H9 (cell line): ENCODE data around the gene TSPO2. TPM values are rescaled to one million over a fixed set of nuclear protein-coding genes. Genes with fewer than 3 reads are reported as not detected.
A peak's percentile ranks its signal among the peaks of the same experiment; 100 is the strongest.

Experiments used
- DNase-seq: peaks from one replicate; pipeline ENCODE4 v3.0.0-alpha.2; 2017
- H2AFZ ChIP-seq: one replicate; pipeline ENCODE4 v1.6.1; 2013; ENCODE audit warnings: mild to moderate bottlenecking, low read length, control low read depth, moderate library complexity
- H2AK5ac ChIP-seq: 2 replicates; pipeline ENCODE4 v1.6.1; 2013; ENCODE audit warnings: low read length, control low read depth, mixed read lengths; ENCODE audit not compliant: insufficient read length
- H2BK120ac ChIP-seq: one replicate; pipeline ENCODE4 v1.6.1; 2013; ENCODE audit warnings: low read depth, mild to moderate bottlenecking, low read length, control low read depth, inconsistent platforms; ENCODE audit not compliant: poor library complexity, severe bottlenecking
- H2BK12ac ChIP-seq: 2 replicates; pipeline ENCODE4 v1.6.1; 2013; ENCODE audit warnings: low read length, control low read depth, mixed read lengths, low read depth; ENCODE audit not compliant: insufficient read length
- H2BK15ac ChIP-seq: 2 replicates; pipeline ENCODE4 v1.6.1; 2013; ENCODE audit warnings: low read depth, low read length, control low read depth
- H2BK20ac ChIP-seq: one replicate; pipeline ENCODE4 v1.6.1; 2013; ENCODE audit warnings: low read depth, mild to moderate bottlenecking, low read length, control low read depth, inconsistent platforms; ENCODE audit not compliant: poor library complexity, severe bottlenecking
- H2BK5ac ChIP-seq: 2 replicates; pipeline ENCODE4 v1.6.1; 2013; ENCODE audit warnings: low read length, control low read depth, mixed read lengths; ENCODE audit not compliant: insufficient read length
- H3K14ac ChIP-seq: 2 replicates; pipeline ENCODE4 v1.6.1; 2013; ENCODE audit warnings: low read length, control low read depth; ENCODE audit not compliant: insufficient read depth
- H3K18ac ChIP-seq: 2 replicates; pipeline ENCODE4 v1.6.1; 2013; ENCODE audit warnings: low read depth, mild to moderate bottlenecking, mixed read lengths, low read length, control low read depth; ENCODE audit not compliant: insufficient read length
- H3K23ac ChIP-seq: 2 replicates; pipeline ENCODE4 v1.6.1; 2013; ENCODE audit warnings: low read length, control low read depth, mixed read lengths, low read depth; ENCODE audit not compliant: insufficient read length
- H3K23me2 ChIP-seq: 2 replicates; pipeline ENCODE4 v1.6.1; 2013; ENCODE audit warnings: low read depth, mild to moderate bottlenecking, mixed read lengths, low read length, control low read depth; ENCODE audit not compliant: insufficient read length, poor library complexity, severe bottlenecking
- H3K27ac ChIP-seq: 2 replicates; pipeline ENCODE4 v1.5.1; 2013; ENCODE audit warnings: low read length, control low read depth, mixed read lengths, low read depth; ENCODE audit not compliant: insufficient read length
- H3K27me3 ChIP-seq: 2 replicates; pipeline ENCODE4 v1.6.1; 2013; ENCODE audit warnings: low read length, control low read depth, inconsistent platforms; ENCODE audit not compliant: insufficient read depth
- H3K4ac ChIP-seq: 2 replicates; pipeline ENCODE4 v1.6.1; 2013; ENCODE audit warnings: low read depth, mild to moderate bottlenecking, control low read depth, inconsistent platforms, low read length, moderate library complexity
- H3K4me1 ChIP-seq: 2 replicates; pipeline ENCODE4 v1.6.1; 2013; ENCODE audit warnings: low read length, control low read depth, inconsistent platforms; ENCODE audit not compliant: insufficient read depth
- H3K4me2 ChIP-seq: 2 replicates; pipeline ENCODE4 v1.6.1; 2013; ENCODE audit warnings: low read length, control low read depth, mixed read lengths; ENCODE audit not compliant: insufficient read length, insufficient read depth
- H3K56ac ChIP-seq: 2 replicates; pipeline ENCODE4 v1.6.1; 2013; ENCODE audit warnings: low read depth, mild to moderate bottlenecking, mixed read lengths, low read length, control low read depth; ENCODE audit not compliant: insufficient read length
- H3K79me1 ChIP-seq: 2 replicates; pipeline ENCODE4 v1.6.1; 2013; ENCODE audit warnings: low read depth, mild to moderate bottlenecking, moderate library complexity, low read length, control low read depth, inconsistent platforms; ENCODE audit not compliant: insufficient read depth, poor library complexity, severe bottlenecking
- H3K79me2 ChIP-seq: 2 replicates; pipeline ENCODE4 v1.6.1; 2013; ENCODE audit warnings: low read length, control low read depth, inconsistent platforms; ENCODE audit not compliant: insufficient read depth
- H3K9ac ChIP-seq: 2 replicates; pipeline ENCODE4 v1.6.1; 2013; ENCODE audit warnings: low read length, control low read depth, mixed read lengths; ENCODE audit not compliant: insufficient read length; ENCODE audit errors: extremely low read depth
- H3K9me3 ChIP-seq: one replicate; pipeline ENCODE4 v1.6.1; 2013; ENCODE audit warnings: low read depth, low read length, inconsistent platforms; ENCODE audit not compliant: control insufficient read depth
- H3T11ph ChIP-seq: one replicate; pipeline ENCODE4 v1.6.1; 2013; ENCODE audit warnings: mild to moderate bottlenecking, low read length, control low read depth, inconsistent platforms
- H4K20me1 ChIP-seq: one replicate; pipeline ENCODE4 v1.6.1; 2013; ENCODE audit not compliant: control insufficient read depth, insufficient read length, insufficient read depth
- H4K5ac ChIP-seq: 2 replicates; pipeline ENCODE4 v1.6.1; 2013; ENCODE audit warnings: low read depth, mild to moderate bottlenecking, mixed read lengths, low read length, control low read depth; ENCODE audit not compliant: insufficient read length
- H4K8ac ChIP-seq: replicated peaks from 2 replicates; pipeline ENCODE4 v1.6.1; 2013; ENCODE audit warnings: low read length, control low read depth, mixed read lengths, low read depth; ENCODE audit not compliant: insufficient read length
- H4K91ac ChIP-seq: 2 replicates; pipeline ENCODE4 v1.6.1; 2013; ENCODE audit warnings: low read depth, mild to moderate bottlenecking, moderate library complexity, mixed read lengths, low read length, control low read depth; ENCODE audit not compliant: insufficient read length
- H3K27ac Mint-ChIP-seq, 3 experiments: 2 replicates in 2 of 3; 3 replicates in 1 of 3; pipeline ENCODE4 v1.8.0; 2020 to 2021; ENCODE audit warnings: mixed read lengths in 3 of 3, mild to moderate bottlenecking in 1 of 3, moderate library complexity in 1 of 3
- H3K27me3 Mint-ChIP-seq: 2 replicates; pipeline ENCODE4 v1.8.0; 2021; ENCODE audit warnings: low read depth, mild to moderate bottlenecking, moderate library complexity, mixed read lengths
- H3K36me3 Mint-ChIP-seq, 3 experiments: 2 replicates in 2 of 3; 3 replicates in 1 of 3; pipeline ENCODE4 v1.8.0; 2020 to 2021; ENCODE audit warnings: low read depth in 3 of 3, mixed read lengths in 3 of 3; ENCODE audit not compliant: insufficient read depth in 1 of 3
- H3K4me1 Mint-ChIP-seq, 2 experiments: 2 replicates each; pipeline ENCODE4 v1.8.0; 2020; ENCODE audit warnings: mixed read lengths in 2 of 2
- H3K4me3 Mint-ChIP-seq, 2 experiments: 2 replicates in 1 of 2; 3 replicates in 1 of 2; pipeline ENCODE4 v1.8.0; 2020 to 2021; ENCODE audit warnings: mild to moderate bottlenecking in 2 of 2, mixed read lengths in 2 of 2, moderate library complexity in 1 of 2
- H3K9me3 Mint-ChIP-seq, 2 experiments: 2 replicates in 1 of 2; 3 replicates in 1 of 2; pipeline ENCODE4 v1.8.0; 2020; ENCODE audit warnings: mild to moderate bottlenecking in 2 of 2, mixed read lengths in 2 of 2, moderate library complexity in 1 of 2
- CTCF ChIP-seq: fragments of 200-600 bp; sonication (generic); conservative IDR thresholded peaks from 3 replicates; pipeline ENCODE4 v1.8.0; 2021; ENCODE audit warnings: antibody characterized with exemption, mild to moderate bottlenecking
- WGBS: extraction: QIAGEN DNeasy Blood & Tissue Kit; methylation state at CpG from one replicate; pipeline ENCODE4 v1.1.7; 2013; ENCODE audit warnings: missing lambda C conversion rate, low lambda C conversion rate, mixed read lengths; ENCODE audit not compliant: insufficient read length; ENCODE audit errors: extremely low coverage; 5-methylcytosine and 5-hydroxymethylcytosine counted together
- total RNA-seq: library from RNA; stranded (reverse); gene quantifications from 2 replicates; pipeline ENCODE4 v1.2.1, GENCODE V29; 2021

TSPO2 gene
- total RNA-seq, 1 experiment from 2014 or later = not detected

GRCh38 chr6:41053041-41053440 is 10.8 kb downstream of the TSPO2 start, which contains the start of gene APOBEC2:
APOBEC2 (plus strand) TSS chr6:41053202; CDS start chr6:41053348, 146 bp downstream.
- Mint-ChIP-seq H3K27ac (peak within 1 kb of the TSS in 1 of 3 experiments; percentile 60; a peak in 2 of 7 replicates), H3K4me3 (no peak within 1 kb of the TSS), H3K36me3 (peaks cover 0 to 2% (median 0%) of the 10 kb centered on the region in 3 experiments; a peak in 1 of 7 replicates), H3K9me3 (no peaks in the 10 kb centered on the region), H3K27me3 (no peaks in the 10 kb centered on the region), H3K4me1 (peaks cover 14 to 21% of the 10 kb centered on the region in 2 experiments)
- Histone ChIP-seq H3K18ac (no peak within 1 kb of the TSS), H3K79me1 (no peaks in the 10 kb centered on the region), H2BK120ac (no peak within 1 kb of the TSS), H2AFZ (no peak within 1 kb of the TSS), H3K4me1 (peaks cover 7% of the 10 kb centered on the region; the same call in 1 of the 2 replicates), H2BK5ac (no peak within 1 kb of the TSS), H4K91ac (no peak within 1 kb of the TSS), H3K14ac (no peak within 1 kb of the TSS), H3K23me2 (no peaks in the 10 kb centered on the region), H3K4me2 (no peak within 1 kb of the TSS), H4K8ac (no peak within 1 kb of the TSS), H3K27me3 (no peaks in the 10 kb centered on the region), H3K27ac (no peak within 1 kb of the TSS), H4K5ac (no peak within 1 kb of the TSS), H2AK5ac (no peak within 1 kb of the TSS), H3T11ph (no peak within 1 kb of the TSS), H3K56ac (no peak within 1 kb of the TSS), H3K79me2 (no peaks in the 10 kb centered on the region), H2BK12ac (no peak within 1 kb of the TSS), H4K20me1 (no peaks in the 10 kb centered on the region), H3K23ac (no peak within 1 kb of the TSS), H3K4ac (no peak within 1 kb of the TSS), H2BK20ac (no peak within 1 kb of the TSS), H3K9me3 (no peaks in the 10 kb centered on the region), H3K9ac (no peak within 1 kb of the TSS), H2BK15ac (no peak within 1 kb of the TSS)
- TF ChIP-seq CTCF = no peak
- no peak for DNase-seq
- WGBS = no CpG with 5 or more reads among the region's 5 CpGs
